HEK293T (cell line): ENCODE measurements around the gene GRXCR1.

Source experiments
- BHLHE40 ChIP-seq: fragments of 450-650 bp; IDR thresholded peaks from 2 replicates; pipeline ENCODE4 v1.6.1; 2016; ENCODE audit warnings: mild to moderate bottlenecking, moderate library complexity, borderline replicate concordance
- CTBP1 ChIP-seq: fragments of 450-650 bp; IDR thresholded peaks from 2 replicates; pipeline ENCODE4 v1.6.1; 2016; ENCODE audit warnings: borderline replicate concordance
- FOXA1 ChIP-seq: fragments of 450-650 bp; IDR thresholded peaks from 2 replicates; pipeline ENCODE4 v1.6.1; 2016; ENCODE audit warnings: mild to moderate bottlenecking
- FOXK2 ChIP-seq: fragments of 450-650 bp; IDR thresholded peaks from 2 replicates; pipeline ENCODE4 v1.6.1; 2016; ENCODE audit warnings: mild to moderate bottlenecking
- SP1 ChIP-seq: fragments of 450-650 bp; IDR thresholded peaks from 2 replicates; pipeline ENCODE4 v1.6.1; 2017
- SUZ12 ChIP-seq: fragments of 450-650 bp; IDR thresholded peaks from 2 replicates; pipeline ENCODE4 v1.6.1; 2016; ENCODE audit warnings: mild to moderate bottlenecking
- TARDBP ChIP-seq: fragments of 450-650 bp; IDR thresholded peaks from 2 replicates; pipeline ENCODE4 v1.6.1; 2016
- ZNF384 ChIP-seq: fragments of 450-650 bp; IDR thresholded peaks from 2 replicates; pipeline ENCODE4 v1.6.1; 2016

DNA sequence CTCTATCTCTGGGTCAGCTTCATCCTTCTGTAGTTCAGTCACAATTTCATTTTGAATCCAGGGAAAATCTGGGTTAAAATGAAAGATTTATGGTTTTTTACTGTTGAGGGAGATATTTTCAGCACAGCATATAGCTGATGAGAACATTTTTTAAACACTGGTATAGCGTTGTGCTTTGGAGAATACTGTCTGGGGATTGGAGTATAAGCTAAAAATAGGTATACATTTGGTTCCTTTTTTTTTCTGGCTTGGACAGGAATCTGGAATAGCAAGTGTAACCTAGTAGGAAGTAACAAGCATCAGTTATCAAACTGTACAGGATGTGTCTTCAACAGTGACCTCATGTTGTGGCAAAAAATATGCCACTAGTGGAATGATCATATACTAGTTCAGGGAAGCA lies 149.1 kb downstream of the GRXCR1 start:
- no peak for TF ChIP-seq SUZ12
- no peak for TF ChIP-seq FOXA1
- no peak for TF ChIP-seq BHLHE40
- no peak for TF ChIP-seq SP1
- TF ChIP-seq TARDBP: no peak
- TF ChIP-seq FOXK2: no peak
- no peak for TF ChIP-seq ZNF384
- no peak for TF ChIP-seq CTBP1
